Stomach (tissue), 9 donors: Measurements from ENCODE around the gene PRKCH. TPM values are rescaled to one million over a fixed set of nuclear protein-coding genes. Genes with fewer than 3 reads are reported as not detected.

ENCODE experiments used
- DNase-seq, 2 donors: peaks; one replicate each; pipeline versions ENCODE4 v3.0.0 to v3.0.0-alpha.2; 2013 to 2019
- H3K27ac ChIP-seq, 5 donors: fragments of 200-600 bp in 4 of 5; sonication (generic) in 4 of 5; one replicate each; pipeline ENCODE4 v1.5.1; 2013 to 2019; ENCODE audit warnings: mild to moderate bottlenecking in 1 of 5, moderate library complexity in 1 of 5
- H3K27me3 ChIP-seq, 3 donors: fragments of 200-600 bp; sonication (generic); one replicate each; pipeline ENCODE4 v1.5.1; 2017 to 2019; ENCODE audit warnings: mixed run types in 1 of 3
- H3K36me3 ChIP-seq, 4 donors: fragments of 200-600 bp; sonication (generic); 1 replicate in 3 of 4; 2 replicates in 1 of 4; pipeline ENCODE4 v1.5.1; 2016 to 2019
- H3K4me1 ChIP-seq, 4 donors: fragments of 200-600 bp; sonication (generic); one replicate each; pipeline ENCODE4 v1.5.1; 2016 to 2019
- H3K4me3 ChIP-seq, 4 donors: fragments of 200-600 bp; sonication (generic) in 3 of 4; one replicate each; pipeline ENCODE4 v1.5.1; 2016 to 2019; ENCODE audit warnings: mild to moderate bottlenecking in 1 of 4
- H3K9me3 ChIP-seq, 4 donors: fragments of 200-600 bp; sonication (generic); one replicate each; pipeline ENCODE4 v1.5.1; 2016 to 2019
- CTCF ChIP-seq, 7 experiments: fragments of 450-650 bp in 4 of 7; fragments of 200-600 bp in 3 of 7; sonication (generic) in 3 of 7; IDR thresholded peaks; one replicate each; pipeline ENCODE4 v1.5.1; 2016 to 2019; ENCODE audit warnings: antibody characterized with exemption in 7 of 7, control low read depth in 2 of 7, mild to moderate bottlenecking in 1 of 7
- EP300 ChIP-seq: sonication (generic); formaldehyde crosslinking; IDR thresholded peaks from one replicate; pipeline ENCODE4 v1.6.1; 2017; ENCODE audit warnings: antibody characterized with exemption
- POLR2A ChIP-seq, 4 donors: fragments of 450-650 bp; IDR thresholded peaks; one replicate each; pipeline ENCODE4 v1.6.1; 2016; ENCODE audit warnings: antibody characterized with exemption in 4 of 4, control low read depth in 2 of 4, mild to moderate bottlenecking in 1 of 4, moderate library complexity in 1 of 4
- POLR2AphosphoS5 ChIP-seq, 3 donors: sonication (generic); formaldehyde crosslinking; IDR thresholded peaks; one replicate each; pipeline ENCODE4 v1.6.1; 2016; ENCODE audit warnings: antibody characterized with exemption in 3 of 3
- WGBS, 5 donors: extraction: QIAGEN DNeasy Blood & Tissue Kit in 3 of 5; methylation state at CpG; one replicate each; pipeline versions ENCODE4 v1.1.5 to v1.1.7; 2013 to 2018; 5-methylcytosine and 5-hydroxymethylcytosine counted together
- intact Hi-C: fragments of 100-400 bp; cut with DNase I; formaldehyde crosslinking; loops from one replicate; pipeline ENCODE4 v1.15.1; 2023; ENCODE audit warnings: low total_unique reads
- polyA plus RNA-seq, 3 donors: library from polyadenylated mRNA; stranded (reverse); fragments of 200-250 nt; gene quantifications; one replicate each; pipeline ENCODE4 v1.2.3, GENCODE V29; 2013
- total RNA-seq, 5 donors: library from RNA; depleted of rRNA; stranded (reverse); fragments of >200 nt; gene quantifications; one replicate each; pipeline versions ENCODE4 v1.1.0 to v1.2.3, GENCODE V29; 2014 to 2016
- donor health status: healthy with polysubstance abuse.
- donor health status: Bipolar disorder and iron deficiency.
- donor health status: healthy.

The PRKCH gene
- total and polyA plus RNA-seq, 8 donors = 5.5 to 84.0 (median 14.7) TPM

GRCh38 chr14:61280092-61280525 is 41.3 kb upstream of the PRKCH start:
- 2 to 24% (median 4%) methylated on average over 24 to 47 of the region's 47 CpGs for WGBS, 5 donors
- intact Hi-C loops = no loop called here
- H3K27ac ChIP-seq = peak overlapping the region; percentile 94 to 99 (median 97)

GRCh38 chr14:61280526-61281185 is 40.7 kb upstream of the PRKCH start:
- 1 to 2% (median 1%) methylated on average over 21 to 81 of the region's 81 CpGs for WGBS, 5 donors
- TF ChIP-seq POLR2A (IDR thresholded peaks at IDR 0.05) = no peak
- peak in 5 of 7 experiments; percentile 19 to 59 (median 42) for TF ChIP-seq CTCF (IDR thresholded peaks at IDR 0.05)
- TF ChIP-seq POLR2AphosphoS5 (IDR thresholded peaks at IDR 0.05) = peak in 2 of 3 donors; percentile 63 to 82
- TF ChIP-seq EP300 = no peak
- Histone ChIP-seq H3K27me3 (peaks cover 0 to 26% (median 18%) of the 10 kb centered on the region in 3 donors), H3K27ac (peak overlapping the region; percentile 94 to 99 (median 97)), H3K4me1 (peaks cover under 1 to 63% (median 22%) of the 10 kb centered on the region in 4 donors), H3K9me3 (no peaks in the 10 kb centered on the region), H3K36me3 (no peaks in the 10 kb centered on the region), H3K4me3 (peak overlapping the region; percentile 50 to 68 (median 65))
- intact Hi-C loops = no loop called here
- peak; percentile 74 to 89 for DNase-seq

More at GRCh38 chr14:61280092-61280525, 41.3 kb upstream of the PRKCH start:
- TF ChIP-seq CTCF (IDR thresholded peaks at IDR 0.05) = no peak
- TF ChIP-seq POLR2AphosphoS5 (IDR thresholded peaks at IDR 0.05) = no peak
- TF ChIP-seq POLR2A (IDR thresholded peaks at IDR 0.05) = no peak
- TF ChIP-seq EP300 = no peak
- Histone ChIP-seq H3K4me1 (peaks cover 0 to 58% (median 19%) of the 10 kb centered on the region in 4 donors), H3K36me3 (no peaks in the 10 kb centered on the region), H3K4me3 (peak overlapping the region; percentile 50 to 68 (median 65)), H3K9me3 (no peaks in the 10 kb centered on the region), H3K27me3 (peaks cover 0 to 26% (median 18%) of the 10 kb centered on the region in 3 donors)
- DNase-seq = peak; percentile 45 to 77

- Histone ChIP-seq H3K4me3 (peak within 1 kb of the TSS; percentile 50 to 68 (median 65)), H3K9me3 (no peaks in the 10 kb centered on the region), H3K36me3 (no peaks in the 10 kb centered on the region), H3K27ac (peak within 1 kb of the TSS; percentile 94 to 99 (median 97)), H3K27me3 (peaks cover 0 to 26% (median 18%) of the 10 kb centered on the region in 3 donors), H3K4me1 (peaks cover 5 to 71% (median 29%) of the 10 kb centered on the region in 4 donors)
- intact Hi-C loops = no loop called here
- WGBS, 5 donors = 7 to 21% (median 9%) methylated on average over 27 to 43 of the region's 43 CpGs
- TF ChIP-seq POLR2AphosphoS5 (IDR thresholded peaks at IDR 0.05) (peak in 2 of 3 donors; percentile 83 to 87), POLR2A (IDR thresholded peaks at IDR 0.05) (peak in 1 of 4 donors; percentile 10), CTCF (IDR thresholded peaks at IDR 0.05) (no peak), EP300 (no peak)
- peak; percentile 94 to 96 for DNase-seq
These were observed 40.0 kb upstream of the PRKCH start, which contains the start of gene TMEM30B for GRCh38 chr14:61281186-61281947. TMEM30B (minus strand) TSS chr14:61281338; CDS start chr14:61281147, 191 bp downstream.

- H3K4me3 ChIP-seq = peak overlapping the region; percentile 50 to 68 (median 65)
- H3K36me3 ChIP-seq = no peaks in the 10 kb centered on the region
- peak overlapping the region in 4 of 5 donors; percentile 94 to 97 (median 96) for H3K27ac ChIP-seq
- peak in 1 of 2 donors; percentile 33 for DNase-seq
- peaks cover 0 to 26% (median 18%) of the 10 kb centered on the region in 3 donors for H3K27me3 ChIP-seq
- H3K4me1 ChIP-seq = peaks cover 5 to 70% (median 30%) of the 10 kb centered on the region in 4 donors
- intact Hi-C loops = no loop called here
- TF ChIP-seq CTCF (IDR thresholded peaks at IDR 0.05) = no peak
- TF ChIP-seq EP300 = no peak
- no peak for TF ChIP-seq POLR2AphosphoS5 (IDR thresholded peaks at IDR 0.05)
- TF ChIP-seq POLR2A (IDR thresholded peaks at IDR 0.05) = no peak
- H3K9me3 ChIP-seq = no peaks in the 10 kb centered on the region
- 22 to 59% (median 38%) methylated on average over 1 of the region's 1 CpG for WGBS, 5 donors
These were observed 39.5 kb upstream of the PRKCH start for GRCh38 chr14:61281948-61282275.
